GM12878 (cell line): ENCODE data around the gene LRRC66. TPM values are rescaled to one million over a fixed set of nuclear protein-coding genes. Genes with fewer than 3 reads are reported as not detected.

Experiments
- ATAC-seq: fragments of 200-7000 bp; cut with Tn5 transposase; 3 replicates; pipeline ENCODE4 v1.9.1; 2020; ENCODE audit warnings: mild to moderate bottlenecking, moderate library complexity
- BruUV-seq: library from RNA; stranded (reverse); fragments of 400-500 nt; replicated peaks from 2 replicates; lab custom pipeline; 2021; lab: Mats Ljungman, UMichigan
- CTCF ChIA-PET: fragments of 300-600 bp; sonication (Branson Sonifier 250); formaldehyde crosslinking; extraction: SDS; loops from one replicate; lab custom pipeline; 2021; ENCODE audit warnings: inconsistent platforms; lab: Yijun Ruan, JAX
- POLR2A ChIA-PET: fragments of 350-600 bp; formaldehyde crosslinking; extraction: SDS; loops from one replicate; lab custom pipeline; 2021; ENCODE audit warnings: inconsistent platforms; lab: Charles Lee
- RAD21 ChIA-PET: fragments of 300-600 bp; sonication (Branson Sonifier 250); formaldehyde crosslinking; loops from one replicate; lab custom pipeline; 2023; ENCODE audit warnings: antibody characterized with exemption; ENCODE audit not compliant: unreplicated experiment; lab: Charles Lee
- SMC1A ChIA-PET: fragments of 300-600 bp; sonication (Branson Sonifier 250); formaldehyde crosslinking; loops from one replicate; lab custom pipeline; 2023; ENCODE audit not compliant: unreplicated experiment, uncharacterized antibody; lab: Charles Lee
- DNase-seq: peaks from one replicate; pipeline ENCODE4 v3.0.0-alpha.2; 2011; ENCODE audit warnings: low read depth, low spot score
- FAIRE-seq: peaks from 3 replicates; lab custom pipeline; 2011; peaks lifted over from hg19 to GRCh38; lab: Jason Lieb, UNC
- H2AFZ ChIP-seq: 2 replicates; pipeline ENCODE4 v1.6.0; 2011; ENCODE audit warnings: low read depth, low read length, control low read depth; ENCODE audit not compliant: control insufficient read depth
- H3K27ac ChIP-seq: 2 replicates; pipeline ENCODE4 v1.5.1; 2011; ENCODE audit warnings: control low read depth; ENCODE audit not compliant: control insufficient read depth, insufficient read depth
- H3K27me3 ChIP-seq, 2 experiments: replicated peaks in 1 of 2; 2 replicates each; pipeline versions ENCODE4 v1.6.0 to v1.6.1; 2011; ENCODE audit warnings: low read length in 1 of 2; ENCODE audit not compliant: control insufficient read depth in 2 of 2, insufficient read depth in 2 of 2
- H3K36me3 ChIP-seq, 2 experiments: 2 replicates each; pipeline ENCODE4 v1.5.1; 2011; ENCODE audit warnings: low read length in 1 of 2; ENCODE audit not compliant: control insufficient read depth in 2 of 2, insufficient read depth in 2 of 2
- H3K4me1 ChIP-seq: 2 replicates; pipeline ENCODE4 v1.6.1; 2011; ENCODE audit warnings: mild to moderate bottlenecking, low read length, moderate library complexity, mixed read lengths; ENCODE audit not compliant: control insufficient read depth, insufficient read depth
- H3K4me2 ChIP-seq: 2 replicates; pipeline ENCODE4 v1.6.0; 2011; ENCODE audit warnings: control low read depth; ENCODE audit not compliant: control insufficient read depth, insufficient read depth
- H3K4me3 ChIP-seq: fragments of 200-600 bp; sonication (generic); 2 replicates; pipeline ENCODE4 v1.5.1; 2016
- H3K79me2 ChIP-seq: 2 replicates; pipeline ENCODE4 v1.6.0; 2011; ENCODE audit warnings: low read length; ENCODE audit not compliant: control insufficient read depth, insufficient read depth
- H3K9ac ChIP-seq: 2 replicates; pipeline ENCODE4 v1.8.0; 2011; ENCODE audit warnings: low read length, control low read depth, mixed read lengths; ENCODE audit not compliant: control insufficient read depth, insufficient read depth
- H3K9me3 ChIP-seq: replicated peaks from 3 replicates; pipeline ENCODE4 v1.5.1; 2011; ENCODE audit warnings: mild to moderate bottlenecking, low read length; ENCODE audit not compliant: control insufficient read depth, insufficient read depth
- H4K20me1 ChIP-seq: 2 replicates; pipeline ENCODE4 v1.6.0; 2011; ENCODE audit not compliant: control insufficient read depth, insufficient read depth
- ATF7 ChIP-seq: fragments of 450-650 bp; IDR thresholded peaks from 2 replicates; pipeline ENCODE4 v1.6.1; 2016; ENCODE audit warnings: low read depth, mild to moderate bottlenecking
- BCL3 ChIP-seq: IDR thresholded peaks from 2 replicates; pipeline ENCODE4 v1.6.1; 2011; ENCODE audit warnings: borderline replicate concordance, low read depth, mild to moderate bottlenecking, moderate library complexity, low read length; ENCODE audit not compliant: insufficient read depth, poor library complexity, severe bottlenecking
- BHLHE40 ChIP-seq, 2 experiments: fragments of 450-650 bp in 1 of 2; IDR thresholded peaks; 2 replicates each; pipeline ENCODE4 v1.6.1; 2011 to 2017; ENCODE audit warnings: low read depth in 2 of 2, borderline replicate concordance in 1 of 2, improper control_type of control experiment in 1 of 2, low read length in 1 of 2, mild to moderate bottlenecking in 1 of 2
- CREB1 ChIP-seq: IDR thresholded peaks from 2 replicates; pipeline ENCODE4 v1.6.1; 2012; ENCODE audit warnings: low read depth, mild to moderate bottlenecking, inconsistent platforms
- GABPA ChIP-seq: IDR thresholded peaks from 2 replicates; pipeline ENCODE4 v1.6.1; 2014; ENCODE audit warnings: antibody characterized with exemption, low read depth, mild to moderate bottlenecking, inconsistent platforms
- JUNB ChIP-seq: IDR thresholded peaks from 2 replicates; pipeline ENCODE4 v1.6.1; 2016; ENCODE audit warnings: antibody characterized with exemption, mild to moderate bottlenecking
- MEF2A ChIP-seq: IDR thresholded peaks from 2 replicates; pipeline ENCODE4 v1.6.1; 2011; ENCODE audit warnings: low read depth, mild to moderate bottlenecking, low read length, moderate library complexity; ENCODE audit not compliant: insufficient read depth
- MEF2B ChIP-seq: fragments of 450-650 bp; IDR thresholded peaks from 2 replicates; pipeline ENCODE4 v1.6.1; 2018; ENCODE audit warnings: mild to moderate bottlenecking, moderate library complexity; ENCODE audit not compliant: partially characterized antibody, poor library complexity, severe bottlenecking
- NFIC ChIP-seq: IDR thresholded peaks from 2 replicates; pipeline ENCODE4 v1.6.1; 2012; ENCODE audit warnings: low read depth, mild to moderate bottlenecking, inconsistent platforms, low read length, moderate library complexity
- PAX5 ChIP-seq: IDR thresholded peaks from 2 replicates; pipeline ENCODE4 v1.6.1; 2011; ENCODE audit warnings: low read depth, low read length, borderline replicate concordance
- POLR2AphosphoS5 ChIP-seq: IDR thresholded peaks from 2 replicates; pipeline ENCODE4 v1.6.1; 2011; ENCODE audit warnings: mild to moderate bottlenecking, low read length, inconsistent platforms
- RUNX3 ChIP-seq: IDR thresholded peaks from 2 replicates; pipeline ENCODE4 v1.6.1; 2012; ENCODE audit warnings: low read length, inconsistent platforms
- SRF ChIP-seq, 2 experiments: IDR thresholded peaks; 2 replicates each; pipeline ENCODE4 v1.6.1; 2011; ENCODE audit warnings: low read depth in 2 of 2, low read length in 2 of 2, mild to moderate bottlenecking in 1 of 2, moderate library complexity in 1 of 2
- TCF3 ChIP-seq: IDR thresholded peaks from 2 replicates; pipeline ENCODE4 v1.6.1; 2012; ENCODE audit warnings: low read depth, mild to moderate bottlenecking, low read length, borderline replicate concordance; ENCODE audit not compliant: insufficient read depth
- TCF7 ChIP-seq: IDR thresholded peaks from 2 replicates; pipeline ENCODE4 v1.6.1; 2014; ENCODE audit warnings: antibody characterized with exemption, borderline replicate concordance
- ZNF622 ChIP-seq: fragments of 450-650 bp; IDR thresholded peaks from 2 replicates; pipeline ENCODE4 v1.6.1; 2017; ENCODE audit warnings: mild to moderate bottlenecking, inconsistent platforms
- WGBS: methylation state at CpG from one replicate; pipeline ENCODE4 v1.1.6; 2016; ENCODE audit warnings: low lambda C conversion rate; ENCODE audit not compliant: insufficient replicate concordance, insufficient coverage; ENCODE audit errors: missing lambda C conversion rate; 5-methylcytosine and 5-hydroxymethylcytosine counted together
- in situ Hi-C: fragments of 300-500 bp; cut with MboI; formaldehyde crosslinking; loops from 9 replicates; pipeline ENCODE4 v1.14.3; 2018; ENCODE audit warnings: mixed read lengths
- intact Hi-C: fragments of 100-400 bp; cut with micrococcal nuclease; formaldehyde crosslinking; loops from one replicate; pipeline ENCODE4 v1.14.2; 2022; ENCODE audit not compliant: unreplicated experiment
- polyA plus RNA-seq, 11 experiments: library from polyadenylated mRNA; depleted of rRNA in 4 of 11; unstranded in 6 of 11; stranded (reverse) in 5 of 11; fragments of >200 nt; fragmentation: Nextera tagmentation in 4 of 11; fragmentation: Illumina TruSeq in 1 of 11; extraction: Ambion mirVana in 4 of 11; extraction: Trizol in 1 of 11; gene quantifications; 1 replicate in 1 of 11; 2 replicates in 10 of 11; pipeline versions ENCODE4 v1.2.1 to v1.2.3, GENCODE V29; 2011 to 2016; ENCODE audit warnings: inconsistent platforms in 2 of 11, missing spikeins in 2 of 11, low read depth in 1 of 11
- total RNA-seq, 4 experiments: library from RNA; depleted of rRNA in 3 of 4; stranded (reverse); fragments of >200 nt in 3 of 4; fragmentation: Illumina TruSeq in 1 of 4; extraction: Trizol in 1 of 4; gene quantifications; 2 replicates each; pipeline versions ENCODE4 v1.2.1 to v1.2.3, GENCODE V29; 2013 to 2021

Gene LRRC66
- total and polyA plus RNA-seq, 10 of the 15 experiments (the other 5 are each of a cell fraction or from before 2014, with no cell fraction given), result 0.02 to 0.18 (median 0.09) TPM; not detected in 2

GRCh38 chr4:52054254-52054653 lies 34.1 kb upstream of the LRRC66 start (continued):
- TF ChIP-seq PAX5 (no peak), POLR2AphosphoS5 (no peak)

- ChIA-PET SMC1A (interaction anchor here (0.6 kb wide), 1 partner anchor 175 kb away, joined by 3 read pairs; no protein-coding TSS in a partner anchor), POLR2A (no interaction called here), CTCF (interaction anchor here (0.8 to 1.0 kb wide), 2 partner anchors 17 to 157 kb away, joined by 3 to 4 read pairs; no protein-coding TSS in a partner anchor), RAD21 (interaction anchor here (1.3 kb wide), 1 partner anchor 210 kb away, joined by 3 read pairs; the partner anchor contains the start of gene DCUN1D4)
- peaks cover 0 to 8% of the 10 kb centered on the region in 2 experiments; a peak in 3 of 4 replicates for H3K27me3 ChIP-seq
- BruUV-seq, result no TSS peak
- H4K20me1 ChIP-seq, result no peaks in the 10 kb centered on the region
- in situ Hi-C loops, result no loop called here
- peak overlapping the region; percentile 84; the same call in 1 of the 2 replicates for H2AFZ ChIP-seq
- H3K4me2 ChIP-seq, result peak overlapping the region; percentile 98
- no peak overlapping the region for H3K9ac ChIP-seq
- H3K4me1 ChIP-seq, result peaks cover 9% of the 10 kb centered on the region
- no peak overlapping the region for H3K27ac ChIP-seq
- 2% methylated on average over 7 of the region's 7 CpGs for WGBS
- H3K79me2 ChIP-seq, result no peaks in the 10 kb centered on the region
- no peaks in the 10 kb centered on the region; the same call in 2 of the 3 replicates for H3K9me3 ChIP-seq
- intact Hi-C loops, result no loop called here
- peak; percentile 13 for DNase-seq
- H3K4me3 ChIP-seq, result peak overlapping the region; percentile 84
- TF ChIP-seq JUNB (peak; percentile 31; the same call in 1 of the 2 replicates), GABPA (0 out of 2 replicates have a peak, but pooled peaks have one; percentile 50), MEF2A (peak; percentile 62; the same call in 1 of the 2 replicates), BCL3 (peak; percentile 53), ATF7 (0 out of 2 replicates have a peak, but pooled peaks have one; percentile 23), CREB1 (peak; percentile 41; the same call in 1 of the 2 replicates), RUNX3 (peak; percentile 6; the same call in 1 of the 2 replicates), NFIC (no peak), TCF3 (no peak), SRF (IDR thresholded peaks at IDR 0.05; ENCODE audit: low read depth in 2 of 2, low read length in 2 of 2) (peak in 1 of 2 experiments; percentile 42; a peak in 1 of 4 replicates), MEF2B (peak; percentile 42), ZNF622 (no peak), BHLHE40 (IDR thresholded peaks at IDR 0.05; ENCODE audit: borderline replicate concordance in 1 of 2, low read depth in 2 of 2, low read length in 1 of 2) (no peak), TCF7 (0 out of 2 replicates have a peak, but pooled peaks have one; percentile 11)
- no peaks in the 10 kb centered on the region for H3K36me3 ChIP-seq
- FAIRE-seq, result peak; percentile 64
- peak; percentile 80 for ATAC-seq
Observed at GRCh38 chr4:52052475-52052780, 32.3 kb upstream of the LRRC66 start.
